OCI-LY3 (cell line): ENCODE data around the gene ASPSCR1.

Experiments used
- CTCF ChIP-seq: fragments of 200-600, 300-600 bp; sonication (generic); IDR thresholded peaks from 2 replicates; pipeline ENCODE4 v1.5.1; 2014; ENCODE audit warnings: antibody characterized with exemption, low read length, low read depth
- EZH2phosphoT487 ChIP-seq: fragments of 200-600 bp; shearing (Covaris generic); IDR thresholded peaks from 2 replicates; pipeline ENCODE4 v1.6.1; 2018; ENCODE audit warnings: antibody characterized with exemption, mixed run types, low read depth

GRCh38 chr17:81993729-81994592 lies 16.5 kb downstream of the ASPSCR1 start:
- TF ChIP-seq CTCF = no peak
- no peak for TF ChIP-seq EZH2phosphoT487
